NCI-H1694 treated with DMSO at 0.1 percent for 48 hours (cell line): ENCODE measurements around the gene FAM184A.
A peak's percentile ranks its signal among the peaks of the same experiment; 100 is the strongest.
"Not testable (repeated sequence)": the region's sequence is repeated elsewhere in the genome, so short reads cannot be mapped to it uniquely, and the experiment has no call there.

Experiments
- DNase-seq: peaks from one replicate; lab custom pipeline; 2025; lab: John Stamatoyannopoulos, UW

Gene FAM184A

GRCh38 chr6:119100115-119100514 is 21.7 kb upstream of the FAM184A start:
- DNase-seq: no peak

- DNase-seq: not testable (repeated sequence)
These were observed 19.4 kb upstream of the FAM184A start for GRCh38 chr6:119097815-119098361.

DNA sequence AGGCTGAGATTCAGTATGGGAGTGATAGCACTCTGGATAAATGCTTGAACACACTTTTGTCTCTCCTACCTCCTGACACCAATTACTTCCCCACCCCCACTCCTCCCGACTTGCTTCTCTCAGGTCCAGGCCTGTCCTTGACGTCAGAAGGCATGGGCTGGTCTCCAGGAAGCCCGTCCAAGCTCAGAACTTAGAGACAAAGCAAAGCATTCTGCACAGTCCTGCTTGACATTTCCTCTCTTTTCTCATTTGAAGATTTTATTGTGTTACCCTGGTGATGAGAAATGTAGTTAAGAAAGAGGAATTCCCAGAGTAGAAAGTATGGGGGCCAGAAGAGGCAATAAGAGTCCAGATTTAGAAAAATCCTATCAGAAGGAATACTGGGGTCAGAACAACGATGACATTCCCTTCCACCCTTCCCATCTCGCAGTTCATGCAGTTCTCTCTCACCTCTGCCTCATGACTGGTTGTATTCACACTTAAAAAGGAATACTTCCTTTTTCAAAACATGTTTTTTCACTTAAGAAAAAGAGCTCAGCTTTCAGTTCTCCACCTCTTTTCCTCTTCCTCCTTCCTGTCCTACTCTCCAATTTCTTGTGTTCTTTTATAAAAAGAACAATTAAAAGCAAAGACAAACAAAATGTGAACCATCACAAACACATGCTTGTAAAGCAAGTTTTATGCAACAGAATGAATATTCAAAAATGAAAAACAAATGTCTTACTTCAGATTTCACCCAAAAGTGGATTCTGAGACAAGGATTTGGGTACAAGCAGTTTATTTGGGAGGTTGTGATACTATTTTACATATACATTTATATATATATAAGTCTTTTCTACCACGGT is 18.5 kb upstream of the FAM184A start:
- DNase-seq: no peak

DNA sequence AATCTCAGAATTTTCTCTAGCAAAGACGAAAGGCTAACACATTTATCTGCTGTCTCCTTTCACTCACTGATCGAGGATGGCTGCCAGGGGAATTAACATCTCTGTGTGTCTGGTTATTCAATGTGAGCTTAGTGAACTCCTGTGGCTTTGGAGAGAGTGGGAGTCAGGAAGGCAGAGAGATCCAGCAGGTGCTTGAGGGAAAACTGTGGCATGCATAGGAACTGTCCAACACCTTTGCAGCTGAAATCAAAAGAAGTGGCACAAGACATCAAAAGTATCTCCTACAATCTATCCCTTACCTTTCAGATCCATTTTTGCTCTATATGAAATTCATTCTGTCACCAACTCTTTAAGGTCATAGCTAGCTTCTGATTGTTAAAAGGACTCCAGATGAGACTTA is 11.8 kb upstream of the FAM184A start:
- DNase-seq: no peak

GRCh38 chr6:119084784-119085183 is 6.3 kb upstream of the FAM184A start:
- DNase-seq: no peak

- no peak for DNase-seq
These were observed 4.5 kb upstream of the FAM184A start for GRCh38 chr6:119083007-119083406.

DNA sequence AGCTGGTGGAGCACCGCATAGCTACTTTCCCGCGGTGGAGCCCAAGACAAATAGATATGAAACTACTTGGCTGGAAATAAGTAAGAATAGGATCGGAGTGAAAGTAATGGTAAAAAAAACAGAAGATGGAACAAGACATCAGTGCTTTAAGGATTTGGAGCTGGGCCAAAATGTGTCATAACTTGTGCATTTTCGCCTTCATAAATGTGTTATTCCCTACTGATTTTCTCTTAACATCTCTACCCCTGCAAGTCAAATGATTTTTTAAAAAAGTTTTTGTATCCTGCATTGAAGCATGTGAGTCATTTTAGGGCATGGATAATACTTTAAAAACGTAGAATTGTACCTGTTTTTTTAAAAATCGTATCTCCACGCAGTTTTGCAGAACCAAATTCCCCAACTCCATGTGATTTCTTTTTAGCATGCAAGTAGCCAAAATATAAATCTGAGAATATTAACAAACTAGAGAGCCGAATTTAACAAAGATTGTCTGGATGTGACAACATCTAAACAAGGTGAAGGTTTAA is 882 bp upstream of the FAM184A start:
- DNase-seq: peak; percentile 15

GRCh38 chr6:119077643-119078375 is 655 bp downstream of the FAM184A start:
- DNase-seq: peak; percentile 30

DNA sequence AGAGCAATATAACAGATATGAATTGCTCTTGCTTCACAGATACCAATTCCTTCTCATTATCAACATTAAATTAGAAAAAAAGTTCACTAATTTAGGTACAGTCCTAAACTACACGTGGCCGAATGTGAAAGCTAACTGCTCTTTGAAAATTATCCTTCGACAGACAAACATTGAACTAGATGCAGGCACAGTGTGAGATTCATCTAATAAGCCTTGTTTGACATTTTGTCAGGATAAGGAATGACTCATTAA is 1.1 kb downstream of the FAM184A start:
- DNase-seq: no peak

DNA sequence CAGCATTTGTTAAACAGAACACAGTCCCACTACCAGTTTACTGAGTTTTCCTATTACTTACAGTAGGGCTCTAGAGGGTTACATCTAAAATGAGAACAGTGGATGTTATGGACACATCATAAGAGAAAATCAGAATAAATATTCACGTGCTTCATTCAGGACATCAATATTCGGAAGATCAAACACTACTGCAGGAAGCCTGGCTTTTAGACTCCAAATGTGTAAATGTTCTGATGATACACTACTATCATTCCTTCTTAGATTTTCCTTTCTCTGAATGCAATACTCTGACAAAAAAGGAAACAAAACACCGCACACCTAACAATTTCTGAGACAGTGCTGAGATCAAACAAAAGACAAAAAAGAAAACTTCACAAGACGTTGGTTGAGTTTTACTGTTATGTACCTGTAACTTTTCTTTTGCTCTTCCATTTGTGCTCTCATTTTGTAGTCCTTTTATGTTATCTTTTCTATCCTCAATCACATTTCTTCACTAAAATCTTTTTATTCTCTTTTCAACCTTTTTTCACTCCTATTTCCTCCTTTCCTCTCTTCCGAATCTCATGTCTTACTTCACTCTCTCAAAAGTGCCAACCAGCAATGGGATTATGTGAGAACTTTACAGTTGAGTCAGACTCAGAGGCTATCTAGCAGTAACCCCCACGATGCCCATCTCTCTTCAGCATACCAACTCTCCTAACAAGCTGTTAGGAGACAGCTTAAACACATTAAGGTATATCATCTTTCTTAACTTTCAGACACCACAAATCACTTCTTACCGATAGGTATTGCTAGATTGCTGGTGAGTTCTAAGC is 1.7 kb downstream of the FAM184A start:
- DNase-seq: no peak

DNA sequence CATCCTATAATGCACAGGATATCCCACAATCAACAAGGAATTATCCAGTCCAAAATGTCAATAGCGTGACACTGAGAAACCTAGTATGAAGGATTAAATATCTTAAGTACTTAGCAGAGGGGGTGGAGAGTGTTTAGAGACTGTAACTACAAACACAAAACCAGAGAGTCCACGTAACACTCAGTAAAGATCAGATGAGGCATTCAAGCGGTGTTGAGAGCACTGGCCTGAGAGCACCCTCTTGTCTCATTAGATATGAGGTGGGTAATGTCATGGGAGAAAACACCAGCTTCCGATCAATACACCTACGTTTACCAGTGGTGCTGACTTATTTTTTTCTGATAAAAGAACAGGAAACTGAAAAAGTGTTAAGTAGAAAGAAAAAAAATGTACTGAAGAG is 2.3 kb downstream of the FAM184A start:
- no peak for DNase-seq

- no peak for DNase-seq
These were observed 3.1 kb downstream of the FAM184A start for GRCh38 chr6:119075200-119075981.

GRCh38 chr6:119073307-119074051 is 5.0 kb downstream of the FAM184A start:
- no peak for DNase-seq

GRCh38 chr6:119071576-119071975 is 6.9 kb downstream of the FAM184A start:
- DNase-seq: no peak

DNA sequence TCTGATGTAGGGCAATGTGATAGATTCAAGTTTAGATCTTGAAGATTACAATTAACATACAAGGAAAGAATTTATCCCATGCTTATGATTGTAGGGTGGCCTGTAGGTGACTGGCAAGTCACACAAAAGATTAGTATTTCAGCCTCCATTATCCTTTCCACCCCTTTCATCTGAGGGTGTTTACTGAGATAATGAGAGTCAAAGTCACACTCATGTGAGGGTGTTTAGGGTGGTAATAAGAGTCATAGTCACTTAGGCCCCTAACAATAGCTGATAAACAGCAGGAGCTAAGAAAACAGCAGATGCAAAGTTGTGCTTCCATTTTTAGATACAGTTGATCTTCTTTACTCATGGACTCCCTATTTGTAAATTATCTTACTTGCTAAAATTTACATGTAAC is 11.4 kb downstream of the FAM184A start:
- no peak for DNase-seq

- DNase-seq: no peak
These were observed 11.9 kb downstream of the FAM184A start for GRCh38 chr6:119066517-119066916.

- no peak for DNase-seq
These were observed 12.5 kb downstream of the FAM184A start for GRCh38 chr6:119065955-119066354.

DNA sequence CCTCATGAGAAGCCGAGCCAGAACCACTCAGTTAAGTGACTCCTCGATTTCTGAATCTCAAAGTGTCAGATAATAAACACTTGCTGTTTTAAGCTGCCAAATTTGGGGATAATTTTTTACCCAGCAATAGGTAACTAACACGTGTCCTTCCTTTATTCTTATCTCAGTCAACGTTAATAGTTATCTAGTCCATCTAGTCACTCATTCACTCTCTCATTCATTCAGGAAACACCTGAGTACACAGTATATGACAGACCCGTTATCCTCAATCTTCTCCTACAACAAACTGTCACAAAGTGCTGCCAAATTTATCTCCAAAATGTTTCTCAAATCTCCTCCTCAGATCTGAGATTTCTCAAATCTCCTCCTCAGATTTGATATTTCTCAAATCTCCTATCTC is 13.1 kb downstream of the FAM184A start:
- DNase-seq: no peak

DNA sequence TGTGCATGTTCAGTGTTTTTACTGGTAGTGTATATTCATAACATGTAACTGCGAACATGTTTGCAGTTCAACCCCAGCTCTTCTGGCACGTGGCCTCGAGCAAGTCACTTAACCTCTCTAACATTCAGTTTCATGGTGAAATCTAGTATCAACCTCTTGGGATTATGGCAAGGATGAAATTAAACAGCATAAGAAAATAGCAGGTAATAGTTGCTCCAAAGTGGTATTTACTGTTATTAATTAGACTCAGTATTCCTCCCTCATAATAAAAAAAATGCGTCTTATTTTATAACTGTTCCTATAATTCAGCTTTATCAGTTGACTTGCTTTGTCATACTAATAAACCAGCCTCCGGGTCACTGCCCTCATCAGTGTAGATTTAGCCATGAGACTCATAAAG is 15.0 kb downstream of the FAM184A start:
- no peak for DNase-seq

DNA sequence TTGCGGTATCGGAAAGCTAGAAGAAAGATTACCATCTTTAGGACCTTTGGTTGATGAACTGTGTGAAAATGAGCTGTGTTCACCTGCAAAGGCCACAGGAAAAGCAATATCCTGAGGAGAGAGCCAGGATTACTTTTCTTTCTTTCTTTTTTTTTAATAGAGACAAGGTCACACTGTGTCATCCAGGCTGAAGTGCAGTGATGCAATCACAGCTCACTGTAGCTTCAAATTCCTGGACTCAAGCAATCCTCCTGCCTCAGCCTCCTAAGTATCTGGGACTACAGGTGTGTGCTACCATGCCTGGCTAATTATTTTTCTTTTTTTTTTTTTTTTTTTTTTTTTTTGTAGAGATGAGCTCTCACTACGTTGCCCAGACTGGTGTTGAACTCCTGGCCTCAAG is 17.2 kb downstream of the FAM184A start:
- no peak for DNase-seq
